Measurements from ENCODE around the gene CEP68.
"Not testable (repeated sequence)": the region's sequence is repeated elsewhere in the genome, so short reads cannot be mapped to it uniquely, and the experiment has no call there.

Gene CEP68

GRCh38 chr2:65031341-65032018 is 24.7 kb upstream of the CEP68 start:
- DNase-seq = peak; percentile 13

GRCh38 chr2:65032019-65032975 is 23.9 kb upstream of the CEP68 start:
- no peak for DNase-seq

- DNase-seq = no peak
Observed at GRCh38 chr2:65033178-65033577, 23.0 kb upstream of the CEP68 start.

- not testable (repeated sequence) for DNase-seq
Observed at GRCh38 chr2:65033667-65034066, 22.5 kb upstream of the CEP68 start.

GRCh38 chr2:65035351-65035943 is 20.8 kb upstream of the CEP68 start:
- DNase-seq = no peak

GRCh38 chr2:65037178-65037577 is 19.0 kb upstream of the CEP68 start:
- DNase-seq = no peak

GRCh38 chr2:65039640-65040039 is 16.6 kb upstream of the CEP68 start:
- no peak for DNase-seq

- peak; percentile 41 for DNase-seq
Observed at GRCh38 chr2:65040400-65041261, 15.6 kb upstream of the CEP68 start.

GRCh38 chr2:65043001-65043400 is 13.2 kb upstream of the CEP68 start:
- no peak for DNase-seq

GRCh38 chr2:65044097-65044735 is 12.0 kb upstream of the CEP68 start:
- no peak for DNase-seq

- no peak for DNase-seq
Observed at GRCh38 chr2:65045651-65046050, 10.6 kb upstream of the CEP68 start.

- DNase-seq = no peak
Observed at GRCh38 chr2:65046633-65047407, 9.4 kb upstream of the CEP68 start.

- DNase-seq = no peak
Observed at GRCh38 chr2:65049010-65049639, 7.1 kb upstream of the CEP68 start.

GRCh38 chr2:65050931-65051330 is 5.3 kb upstream of the CEP68 start:
- DNase-seq = no peak

GRCh38 chr2:65053199-65053598 is 3.0 kb upstream of the CEP68 start:
- no peak for DNase-seq

- no peak for DNase-seq
Observed at GRCh38 chr2:65054749-65055421, 1.3 kb upstream of the CEP68 start.

GRCh38 chr2:65055422-65056214 is 598 bp upstream of the CEP68 start:
- DNase-seq = no peak

GRCh38 chr2:65057054-65057375 is 799 bp downstream of the CEP68 start:
- DNase-seq = no peak

- peak; percentile 21 for DNase-seq
Observed at GRCh38 chr2:65057391-65058052, 1.3 kb downstream of the CEP68 start.

Data from NCI-H748 treated with DMSO at 0.1 percent for 48 hours (cell line).